Measurements from ENCODE around the gene CACNA2D1. TPM values are rescaled to one million over a fixed set of nuclear protein-coding genes. Genes with fewer than 3 reads are reported as not detected.

The CACNA2D1 gene
- total RNA-seq, 2 donors from 2014 or later, result 5.4 to 32.0 TPM

DNA sequence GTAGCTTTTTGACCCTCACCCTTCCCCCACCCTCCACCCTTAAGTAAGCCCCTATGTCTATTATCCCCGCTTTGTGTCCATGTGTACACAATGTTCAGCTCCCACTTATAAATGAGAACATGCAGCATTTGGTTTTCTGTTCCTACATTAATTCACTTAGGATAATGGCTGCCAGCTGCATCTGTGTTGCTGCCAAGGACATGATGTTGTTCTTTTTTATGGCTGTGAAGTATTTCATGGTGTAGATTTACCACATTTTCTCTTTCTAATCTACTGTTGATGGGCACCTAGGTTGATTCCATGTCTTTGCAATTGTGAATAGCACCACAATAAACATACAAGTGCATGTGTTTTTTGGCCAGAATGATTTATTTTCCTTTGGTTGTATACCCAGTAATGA, 232.2 kb downstream of the CACNA2D1 start:
- H3K4me1 ChIP-seq, result no peaks in the 10 kb centered on the region
- intact Hi-C loops (cut with DNase I), result no loop called here
- WGBS, 2 donors, result 83 to 85% methylated on average over 1 of the region's 1 CpG
- TF ChIP-seq, protein P1, sequence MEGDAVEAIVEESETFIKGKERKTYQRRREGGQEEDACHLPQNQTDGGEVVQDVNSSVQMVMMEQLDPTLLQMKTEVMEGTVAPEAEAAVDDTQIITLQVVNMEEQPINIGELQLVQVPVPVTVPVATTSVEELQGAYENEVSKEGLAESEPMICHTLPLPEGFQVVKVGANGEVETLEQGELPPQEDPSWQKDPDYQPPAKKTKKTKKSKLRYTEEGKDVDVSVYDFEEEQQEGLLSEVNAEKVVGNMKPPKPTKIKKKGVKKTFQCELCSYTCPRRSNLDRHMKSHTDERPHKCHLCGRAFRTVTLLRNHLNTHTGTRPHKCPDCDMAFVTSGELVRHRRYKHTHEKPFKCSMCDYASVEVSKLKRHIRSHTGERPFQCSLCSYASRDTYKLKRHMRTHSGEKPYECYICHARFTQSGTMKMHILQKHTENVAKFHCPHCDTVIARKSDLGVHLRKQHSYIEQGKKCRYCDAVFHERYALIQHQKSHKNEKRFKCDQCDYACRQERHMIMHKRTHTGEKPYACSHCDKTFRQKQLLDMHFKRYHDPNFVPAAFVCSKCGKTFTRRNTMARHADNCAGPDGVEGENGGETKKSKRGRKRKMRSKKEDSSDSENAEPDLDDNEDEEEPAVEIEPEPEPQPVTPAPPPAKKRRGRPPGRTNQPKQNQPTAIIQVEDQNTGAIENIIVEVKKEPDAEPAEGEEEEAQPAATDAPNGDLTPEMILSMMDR (IDR thresholded peaks at IDR 0.05), result no peak
- no peak for TF ChIP-seq POLR2A (IDR thresholded peaks at IDR 0.05)
- ATAC-seq, result no peak
- H3K36me3 ChIP-seq (replicated peaks in 1 of 2; ENCODE audit: insufficient read depth in 1 of 2, low read depth in 2 of 2), result no peaks in the 10 kb centered on the region
- H3K4me3 ChIP-seq, result no peak overlapping the region
- no peaks in the 10 kb centered on the region for H3K27me3 ChIP-seq
- H3K27ac ChIP-seq, result no peak overlapping the region
- no peak for DNase-seq
- H3K9me3 ChIP-seq, result no peaks in the 10 kb centered on the region

DNA sequence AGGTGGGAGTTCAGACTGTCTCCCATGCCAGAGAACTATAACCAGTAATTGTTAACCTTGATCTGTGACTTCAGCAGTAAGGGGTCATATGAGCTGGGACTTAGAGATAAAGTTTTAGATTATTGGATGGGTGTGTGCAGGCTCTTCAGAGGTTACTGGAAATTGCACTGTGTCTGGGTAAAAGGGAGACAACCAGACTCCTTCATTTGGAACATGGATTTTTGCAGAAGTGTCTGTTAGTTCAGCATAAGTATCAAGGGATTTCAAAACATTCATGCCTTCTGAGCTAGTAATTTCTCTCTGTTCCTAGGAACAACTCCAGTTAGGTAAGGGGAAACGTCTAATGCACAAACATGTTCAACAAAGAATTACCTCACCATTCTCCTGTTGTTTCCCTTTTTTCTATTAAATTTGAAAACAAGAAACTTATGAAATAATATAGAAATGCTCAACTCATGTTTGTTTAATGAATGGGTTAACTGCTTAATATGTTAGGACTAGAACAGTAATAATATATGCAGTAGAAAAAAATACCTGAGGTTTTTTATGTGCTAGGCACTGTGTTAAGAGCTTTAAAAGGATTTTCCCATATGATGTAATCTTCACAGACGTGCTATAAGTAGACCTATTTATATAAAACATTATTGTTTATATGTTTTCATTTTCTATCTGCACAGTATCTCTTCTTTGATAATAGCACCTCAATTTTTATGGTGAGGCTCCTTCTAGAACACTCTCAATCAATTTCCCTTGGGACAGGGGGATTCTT, 233.0 kb downstream of the CACNA2D1 start:
- TF ChIP-seq, protein P1 (IDR thresholded peaks at IDR 0.05), result no peak
- no peak for TF ChIP-seq POLR2A (IDR thresholded peaks at IDR 0.05)
- WGBS, 2 donors, result 30% methylated on average over 2 of the region's 2 CpGs
- no peak for ATAC-seq

DNA sequence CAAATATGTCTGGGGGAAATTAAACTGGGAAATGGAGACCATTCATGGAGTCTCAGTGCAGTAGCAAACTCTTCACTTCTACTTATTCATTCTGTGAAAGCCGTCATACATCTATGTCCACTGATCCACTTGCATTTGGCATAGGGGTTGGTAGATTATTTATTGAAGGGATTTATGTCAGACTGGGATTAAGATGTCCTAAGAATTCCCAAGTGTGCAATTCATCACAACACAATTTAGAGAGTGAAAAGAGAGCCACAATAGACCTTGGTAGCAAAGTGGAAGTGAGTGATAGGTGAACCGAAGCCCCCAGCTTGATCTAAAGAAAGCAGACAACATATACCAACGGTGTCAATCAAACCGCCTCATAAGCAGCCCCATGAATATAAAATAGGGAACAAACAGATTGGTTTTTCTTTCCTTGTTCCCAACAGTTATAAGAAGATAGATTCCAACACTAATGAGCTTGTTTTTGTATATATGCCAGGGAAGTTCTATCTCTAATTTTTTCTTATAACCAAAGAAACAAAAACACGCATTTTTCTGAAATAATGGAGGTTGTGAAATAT, 234.3 kb downstream of the CACNA2D1 start:
- 69 to 73% methylated on average over 5 of the region's 5 CpGs for WGBS, 2 donors
- ATAC-seq, result no peak

More for the DNA sequence above, 233.0 kb downstream of the CACNA2D1 start:
- H3K9me3 ChIP-seq, result no peaks in the 10 kb centered on the region
- no peaks in the 10 kb centered on the region for H3K36me3 ChIP-seq (replicated peaks in 1 of 2; ENCODE audit: insufficient read depth in 1 of 2, low read depth in 2 of 2)
- H3K4me1 ChIP-seq, result no peaks in the 10 kb centered on the region
- DNase-seq, result no peak
- H3K27me3 ChIP-seq, result no peaks in the 10 kb centered on the region
- intact Hi-C loops (cut with DNase I), result no loop called here
- no peak overlapping the region for H3K4me3 ChIP-seq
- no peak overlapping the region for H3K27ac ChIP-seq

DNA sequence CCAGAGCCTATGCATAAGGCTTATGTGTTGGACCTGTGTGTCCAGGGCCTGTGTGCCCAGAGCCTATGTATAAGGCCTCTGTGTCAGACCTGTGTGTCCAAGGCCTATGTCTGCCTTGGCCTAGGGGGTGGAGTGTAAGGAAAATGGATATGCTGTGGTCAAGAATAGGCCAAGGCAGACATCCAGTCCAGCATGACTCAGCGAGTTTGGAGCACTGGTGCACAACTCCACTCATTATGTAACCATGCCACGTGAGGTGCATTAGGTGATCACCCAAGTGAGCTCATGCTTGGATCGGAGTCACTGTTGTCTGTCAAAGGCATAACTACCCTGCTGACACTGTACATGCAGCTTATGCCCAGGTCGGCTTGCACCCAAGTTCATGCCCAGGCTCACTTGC, 238.9 kb downstream of the CACNA2D1 start:
- Histone ChIP-seq H3K9me3 (no peaks in the 10 kb centered on the region), H3K4me1 (no peaks in the 10 kb centered on the region), H3K36me3 (replicated peaks in 1 of 2; ENCODE audit: insufficient read depth in 1 of 2, low read depth in 2 of 2) (no peaks in the 10 kb centered on the region), H3K4me3 (no peak overlapping the region), H3K27me3 (no peaks in the 10 kb centered on the region), H3K27ac (no peak overlapping the region)
- WGBS, 2 donors, result 69 to 85% methylated on average over 4 of the region's 4 CpGs
- intact Hi-C loops (cut with DNase I), result no loop called here
- DNase-seq (peak in 1 of 4 donors; percentile 17), ATAC-seq (peak; percentile 18)
- TF ChIP-seq POLR2A (IDR thresholded peaks at IDR 0.05), result no peak
- TF ChIP-seq, protein P1 (IDR thresholded peaks at IDR 0.05), result no peak

More for the DNA sequence above, 234.3 kb downstream of the CACNA2D1 start:
- H3K9me3 ChIP-seq, result no peaks in the 10 kb centered on the region
- no peaks in the 10 kb centered on the region for H3K4me1 ChIP-seq
- no peak for DNase-seq
- intact Hi-C loops (cut with DNase I), result no loop called here
- H3K27ac ChIP-seq, result no peak overlapping the region
- H3K4me3 ChIP-seq, result no peak overlapping the region
- TF ChIP-seq, protein P1 (IDR thresholded peaks at IDR 0.05), result no peak
- TF ChIP-seq POLR2A (IDR thresholded peaks at IDR 0.05), result no peak
- no peaks in the 10 kb centered on the region for H3K36me3 ChIP-seq (replicated peaks in 1 of 2; ENCODE audit: insufficient read depth in 1 of 2, low read depth in 2 of 2)
- no peaks in the 10 kb centered on the region for H3K27me3 ChIP-seq
